T-cell (primary cell): Measurements from ENCODE around the gene DLEU7. TPM values are rescaled to one million over a fixed set of nuclear protein-coding genes. Genes with fewer than 3 reads are reported as not detected.

Source experiments
- ATAC-seq, 4 experiments: fragments of 200-7000 bp in 3 of 4; fragments of 150-1000 bp in 1 of 4; cut with Tn5 transposase; replicated peaks in 1 of 4; 1 replicate in 3 of 4; 2 replicates in 1 of 4; pipeline ENCODE4 v1.10.0; 2021; ENCODE audit warnings: moderate library complexity in 3 of 4, mild to moderate bottlenecking in 2 of 4, moderate number of reproducible peaks in 1 of 4
- CTCF ChIA-PET, 2 donors: fragments of 300-600 bp; sonication (Branson Sonifier 250); formaldehyde crosslinking; loops; one replicate each; lab custom pipeline; 2022; ENCODE audit warnings: antibody characterized with exemption in 2 of 2; lab: Charles Lee
- POLR2A ChIA-PET, 2 donors: fragments of 300-600 bp; sonication (Branson Sonifier 250); formaldehyde crosslinking; loops; one replicate each; lab custom pipeline; 2022; ENCODE audit warnings: antibody characterized with exemption in 2 of 2; lab: Charles Lee
- DNase-seq, 35 experiments: peaks; one replicate each; pipeline versions ENCODE4 v3.0.0 to v3.0.0-alpha.2; 2013 to 2023
- H3K27ac ChIP-seq: one replicate; pipeline ENCODE4 v1.5.1; 2013; ENCODE audit warnings: low read length
- H3K27me3 ChIP-seq, 2 experiments: replicated peaks in 1 of 2; 1 replicate in 1 of 2; 2 replicates in 1 of 2; pipeline versions ENCODE4 v1.6.1 to v1.7.0; 2013; ENCODE audit warnings: low read length in 1 of 2, mixed read lengths in 1 of 2; ENCODE audit not compliant: control insufficient read depth in 2 of 2, insufficient read depth in 2 of 2; ENCODE audit errors: extremely low read depth in 1 of 2
- H3K36me3 ChIP-seq, 2 donors: 1 replicate in 1 of 2; 2 replicates in 1 of 2; pipeline versions ENCODE4 v1.6.1 to v1.7.0; 2013; ENCODE audit warnings: low read length in 1 of 2; ENCODE audit not compliant: control insufficient read depth in 2 of 2, insufficient read depth in 1 of 2; ENCODE audit errors: extremely low read depth in 1 of 2
- H3K4me1 ChIP-seq, 2 experiments: 1 replicate in 1 of 2; 2 replicates in 1 of 2; pipeline versions ENCODE4 v1.6.1 to v1.7.0; 2013; ENCODE audit warnings: low read length in 2 of 2, mixed read lengths in 1 of 2; ENCODE audit not compliant: insufficient read depth in 2 of 2, control insufficient read depth in 1 of 2; ENCODE audit errors: extremely low read depth in 1 of 2
- H3K4me3 ChIP-seq, 2 donors: 1 replicate in 1 of 2; 2 replicates in 1 of 2; pipeline versions ENCODE4 v1.5.1 to v1.7.0; 2013; ENCODE audit warnings: mild to moderate bottlenecking in 2 of 2, low read length in 1 of 2, moderate library complexity in 1 of 2; ENCODE audit not compliant: control insufficient read depth in 1 of 2; ENCODE audit errors: extremely low read depth in 1 of 2
- H3K9me3 ChIP-seq: 2 replicates; pipeline ENCODE4 v1.7.0; 2013
- H3K27ac Mint-ChIP-seq, 2 donors: one replicate each; pipeline ENCODE4 v1.8.0; 2020 to 2021; ENCODE audit warnings: mild to moderate bottlenecking in 2 of 2, mixed read lengths in 2 of 2
- H3K27me3 Mint-ChIP-seq, 2 donors: one replicate each; pipeline ENCODE4 v1.8.0; 2021 to 2022; ENCODE audit warnings: mixed read lengths in 2 of 2
- H3K36me3 Mint-ChIP-seq: one replicate; pipeline ENCODE4 v1.8.0; 2021; ENCODE audit warnings: mixed read lengths
- H3K4me1 Mint-ChIP-seq, 3 donors: one replicate each; pipeline ENCODE4 v1.8.0; 2020 to 2022; ENCODE audit warnings: mixed read lengths in 3 of 3, mild to moderate bottlenecking in 1 of 3
- H3K4me3 Mint-ChIP-seq, 3 donors: one replicate each; pipeline ENCODE4 v1.8.0; 2020 to 2022; ENCODE audit warnings: mild to moderate bottlenecking in 3 of 3, mixed read lengths in 3 of 3, moderate library complexity in 3 of 3
- H3K9me3 Mint-ChIP-seq, 3 donors: one replicate each; pipeline ENCODE4 v1.8.0; 2020 to 2022; ENCODE audit warnings: mixed read lengths in 3 of 3
- WGBS: methylation state at CpG from one replicate; pipeline ENCODE4 v1.1.5; 2013; ENCODE audit warnings: missing lambda C conversion rate; ENCODE audit not compliant: insufficient coverage; 5-methylcytosine and 5-hydroxymethylcytosine counted together
- total RNA-seq, 35 experiments: library from RNA in 6 of 35; stranded (reverse) in 6 of 35; fragments of 120-200 nt in 1 of 35; gene quantifications; one replicate each; pipeline versions ENCODE4 v1.2.1 to v1.2.4 and lab custom pipeline; 2013 to 2026

Gene DLEU7
- total RNA-seq, 5 donors from 2014 or later (not counting 1 experiment from before 2014, with no cell fraction given), result not detected

DNA sequence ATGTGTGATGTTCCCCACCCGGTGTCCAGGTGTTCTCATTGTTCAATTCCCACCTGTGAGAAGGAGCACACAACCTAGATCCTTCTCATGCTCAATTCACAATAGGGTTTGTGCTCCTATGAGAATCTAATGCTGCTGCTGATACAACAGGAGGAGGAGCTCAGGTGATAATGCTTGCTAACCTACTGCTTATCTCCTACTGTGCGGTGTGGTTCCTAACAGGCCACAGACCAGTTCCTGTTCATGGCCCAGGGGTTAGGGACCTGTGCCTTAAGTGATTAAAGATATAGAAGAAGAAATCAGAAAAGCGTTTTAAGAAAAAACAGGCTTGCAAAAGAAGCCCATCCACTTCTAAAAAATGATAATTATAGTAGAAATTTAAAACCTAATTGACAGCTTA, 17.5 kb downstream of the DLEU7 start:
- POLR2A ChIA-PET, result interaction anchor here (0.6 kb wide), 2 partner anchors 26 to 103 kb away, joined by 3 to 4 read pairs; no protein-coding TSS in a partner anchor
- Histone ChIP-seq H3K27ac (no peak overlapping the region), H3K4me1 (no peaks in the 10 kb centered on the region), H3K4me3 (no peak overlapping the region), H3K27me3 (no peaks in the 10 kb centered on the region), H3K9me3 (no peaks in the 10 kb centered on the region), H3K36me3 (no peaks in the 10 kb centered on the region)
- DNase-seq, result no peak
- no peaks in the 10 kb centered on the region for H3K9me3 Mint-ChIP-seq
- H3K27me3 Mint-ChIP-seq, result no peaks in the 10 kb centered on the region
- CTCF ChIA-PET, result interaction anchor here in 1 of 2 donors (0.6 kb wide), 1 partner anchor 101 kb away, joined by 3 read pairs; no protein-coding TSS in a partner anchor
- no peak overlapping the region for H3K27ac Mint-ChIP-seq
- H3K4me1 Mint-ChIP-seq, result no peaks in the 10 kb centered on the region
- no peaks in the 10 kb centered on the region for H3K36me3 Mint-ChIP-seq
- no CpG with 5 or more reads among the region's 3 CpGs for WGBS
- no peak for ATAC-seq
- no peak overlapping the region for H3K4me3 Mint-ChIP-seq

- Mint-ChIP-seq H3K9me3 (no peaks in the 10 kb centered on the region), H3K27me3 (no peaks in the 10 kb centered on the region), H3K4me1 (peaks cover 3 to 9% (median 6%) of the 10 kb centered on the region in 3 donors), H3K36me3 (no peaks in the 10 kb centered on the region), H3K4me3 (no peak overlapping the region), H3K27ac (no peak overlapping the region)
- no peak for DNase-seq
- Histone ChIP-seq H3K27me3 (no peaks in the 10 kb centered on the region), H3K27ac (no peak overlapping the region), H3K9me3 (no peaks in the 10 kb centered on the region), H3K36me3 (no peaks in the 10 kb centered on the region), H3K4me3 (no peak overlapping the region), H3K4me1 (no peaks in the 10 kb centered on the region)
- POLR2A ChIA-PET, result no interaction called here
- WGBS, result 70% methylated on average over 3 of the region's 4 CpGs
- CTCF ChIA-PET, result interaction anchor here (0.6 to 1.1 kb wide), 3 partner anchors 11 to 836 kb away, joined by 3 to 6 read pairs (median 3); no protein-coding TSS in a partner anchor
- ATAC-seq, result no peak
These were observed 31.2 kb downstream of the DLEU7 start for GRCh38 chr13:50812242-50812641.

DNA sequence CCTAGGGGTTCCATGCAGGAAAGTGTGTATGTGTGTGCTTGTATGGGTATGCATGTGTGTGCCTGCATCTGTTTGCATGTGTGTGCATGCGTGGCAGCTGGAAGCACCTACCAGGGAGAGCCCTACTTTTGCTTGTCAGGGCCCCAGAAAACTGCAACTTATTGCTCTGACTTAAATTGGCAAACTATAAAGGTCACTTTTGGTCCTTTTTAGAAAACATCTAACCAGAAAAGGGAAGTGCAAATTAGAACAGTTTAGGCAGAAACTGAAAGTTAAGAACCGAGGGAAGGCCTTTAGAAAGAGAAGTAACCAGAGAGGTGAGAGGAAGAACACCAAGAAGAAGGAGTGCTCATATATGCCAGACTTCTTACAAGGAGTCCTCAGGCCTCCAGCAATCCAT, 32.5 kb downstream of the DLEU7 start:
- Histone ChIP-seq H3K9me3 (no peaks in the 10 kb centered on the region), H3K27ac (no peak overlapping the region), H3K4me1 (no peaks in the 10 kb centered on the region), H3K4me3 (no peak overlapping the region), H3K36me3 (no peaks in the 10 kb centered on the region), H3K27me3 (no peaks in the 10 kb centered on the region)
- Mint-ChIP-seq H3K4me3 (no peak overlapping the region), H3K27me3 (no peaks in the 10 kb centered on the region), H3K4me1 (peaks cover 3 to 9% (median 6%) of the 10 kb centered on the region in 3 donors), H3K36me3 (peaks cover under 1% of the 10 kb centered on the region), H3K27ac (no peak overlapping the region), H3K9me3 (peaks cover 0 to 1% (median under 1%) of the 10 kb centered on the region in 3 donors)
- DNase-seq (no peak), ATAC-seq (no peak)
- POLR2A ChIA-PET, result interaction anchor here in 1 of 2 donors (0.6 kb wide), 1 partner anchor 739 kb away, joined by 3 read pairs; no protein-coding TSS in a partner anchor
- CTCF ChIA-PET, result interaction anchor here in 1 of 2 donors (0.6 kb wide), 1 partner anchor 107 kb away, joined by 5 read pairs; no protein-coding TSS in a partner anchor
- no CpG with 5 or more reads among the region's 2 CpGs for WGBS

DNA sequence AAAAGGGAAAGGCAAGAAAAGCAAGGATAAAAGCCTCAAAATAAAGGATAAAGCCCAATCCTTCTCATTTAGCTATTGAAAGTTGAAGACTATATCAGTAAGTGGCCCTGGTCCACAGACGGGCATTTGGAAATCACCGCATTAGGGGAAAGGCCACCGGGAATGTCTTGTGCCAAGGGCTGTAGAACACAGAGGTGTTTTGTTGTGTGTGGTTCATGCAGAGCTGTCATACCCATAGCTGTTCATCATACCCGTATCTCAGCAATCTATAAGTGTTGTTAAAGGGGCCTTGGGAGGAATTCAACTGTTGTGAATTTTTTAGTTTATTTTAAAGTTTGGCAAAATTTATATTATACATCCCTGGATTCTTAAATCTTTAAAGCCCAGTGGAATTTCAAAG, 33.0 kb downstream of the DLEU7 start:
- POLR2A ChIA-PET, result interaction anchor here (0.6 kb wide), 4 partner anchors 27 to 739 kb away, joined by 3 to 6 read pairs (median 4); no protein-coding TSS in a partner anchor
- ATAC-seq, result no peak

DNA sequence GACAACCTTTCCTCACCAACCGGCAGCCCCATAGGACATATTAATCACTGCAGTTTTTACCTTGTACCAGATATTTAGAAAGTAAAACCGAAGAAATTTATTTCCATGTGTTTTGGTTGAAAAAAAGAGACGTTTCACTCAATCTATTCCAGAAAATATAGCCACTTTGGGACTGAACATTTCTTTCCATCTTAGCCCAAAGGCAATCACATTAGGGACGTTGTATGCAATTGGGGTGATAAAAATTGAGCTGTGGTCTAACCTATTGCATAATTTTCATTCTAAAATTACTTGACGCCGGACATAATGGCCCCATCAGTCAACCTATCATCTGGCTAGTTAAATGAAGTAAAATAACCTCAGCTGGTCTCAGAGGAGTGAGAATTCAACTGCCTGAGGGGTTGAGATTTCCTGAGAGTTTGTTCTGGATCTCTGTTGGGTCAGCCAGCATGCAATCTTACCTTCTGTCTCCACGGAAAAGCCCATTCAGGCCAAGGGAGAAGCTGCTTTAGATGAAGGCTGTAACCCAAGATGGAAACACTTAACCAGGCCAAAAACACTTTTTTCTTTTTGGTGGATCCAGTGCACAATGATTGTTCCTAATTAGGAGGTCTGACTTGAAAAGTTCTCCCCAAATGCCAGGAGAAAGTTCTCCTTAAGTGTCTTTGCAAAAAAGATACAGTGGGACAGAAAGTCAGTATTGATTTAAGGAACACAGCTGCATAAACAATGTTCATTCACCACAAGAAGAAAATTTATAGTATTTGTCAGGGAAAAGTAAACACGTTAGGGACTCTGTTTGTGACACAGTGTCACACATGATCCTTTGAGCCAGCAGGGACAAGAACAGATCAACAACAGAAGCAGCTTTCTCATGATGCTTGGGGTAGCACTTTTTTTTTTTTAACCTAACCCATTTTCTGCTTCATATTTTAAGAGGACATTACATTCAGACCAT, 34.1 kb downstream of the DLEU7 start:
- H3K36me3 ChIP-seq, result no peaks in the 10 kb centered on the region
- no peak overlapping the region for H3K4me3 Mint-ChIP-seq
- ATAC-seq (no peak), DNase-seq (no peak)
- H3K4me3 ChIP-seq, result no peak overlapping the region
- peaks cover 3 to 9% (median 6%) of the 10 kb centered on the region in 3 donors for H3K4me1 Mint-ChIP-seq
- H3K27me3 Mint-ChIP-seq, result no peaks in the 10 kb centered on the region
- H3K27ac Mint-ChIP-seq, result no peak overlapping the region
- H3K36me3 Mint-ChIP-seq, result peaks cover 6% of the 10 kb centered on the region
- H3K9me3 Mint-ChIP-seq, result peaks cover 5 to 8% (median 7%) of the 10 kb centered on the region in 3 donors
- ChIA-PET CTCF (interaction anchor here (0.6 to 0.8 kb wide), 4 partner anchors 102 to 650 kb away, joined by 3 to 5 read pairs (median 4); no protein-coding TSS in a partner anchor), POLR2A (no interaction called here)
- H3K27me3 ChIP-seq, result no peaks in the 10 kb centered on the region
- H3K9me3 ChIP-seq, result peaks cover 2% of the 10 kb centered on the region
- H3K27ac ChIP-seq, result no peak overlapping the region
- WGBS, result 100% methylated on average over 1 of the region's 8 CpGs
- H3K4me1 ChIP-seq, result no peaks in the 10 kb centered on the region

More for the DNA sequence above, 33.0 kb downstream of the DLEU7 start:
- no peaks in the 10 kb centered on the region for H3K27me3 Mint-ChIP-seq
- Histone ChIP-seq H3K4me3 (no peak overlapping the region), H3K4me1 (no peaks in the 10 kb centered on the region), H3K9me3 (no peaks in the 10 kb centered on the region), H3K27me3 (no peaks in the 10 kb centered on the region), H3K27ac (no peak overlapping the region), H3K36me3 (no peaks in the 10 kb centered on the region)
- H3K36me3 Mint-ChIP-seq, result peaks cover 5% of the 10 kb centered on the region
- peaks cover 5 to 7% (median 6%) of the 10 kb centered on the region in 3 donors for H3K9me3 Mint-ChIP-seq
- WGBS, result no CpG with 5 or more reads among the region's 4 CpGs
- peaks cover 3 to 9% (median 6%) of the 10 kb centered on the region in 3 donors for H3K4me1 Mint-ChIP-seq
- no peak for DNase-seq
- H3K27ac Mint-ChIP-seq, result no peak overlapping the region
- no peak overlapping the region for H3K4me3 Mint-ChIP-seq
- CTCF ChIA-PET, result interaction anchor here (0.5 to 0.7 kb wide), 8 partner anchors 10 to 644 kb away, joined by 3 to 5 read pairs (median 3); no protein-coding TSS in a partner anchor

- POLR2A ChIA-PET, result interaction anchor here in 1 of 2 donors (0.6 kb wide), 1 partner anchor 63 kb away, joined by 3 read pairs; no protein-coding TSS in a partner anchor
- Histone ChIP-seq H3K4me3 (no peak overlapping the region), H3K27ac (no peak overlapping the region), H3K4me1 (peaks cover 6 to 8% of the 10 kb centered on the region in 2 experiments), H3K9me3 (peaks cover 2% of the 10 kb centered on the region), H3K36me3 (no peaks in the 10 kb centered on the region), H3K27me3 (no peaks in the 10 kb centered on the region)
- no peak for DNase-seq
- Mint-ChIP-seq H3K36me3 (peaks cover 6% of the 10 kb centered on the region), H3K4me1 (peaks cover 6 to 10% (median 10%) of the 10 kb centered on the region in 3 donors), H3K9me3 (peaks cover 5 to 8% (median 7%) of the 10 kb centered on the region in 3 donors), H3K27ac (no peak overlapping the region), H3K4me3 (no peak overlapping the region), H3K27me3 (no peaks in the 10 kb centered on the region)
- CTCF ChIA-PET, result interaction anchor here in 1 of 2 donors (0.7 to 1.1 kb wide), 4 partner anchors 31 to 161 kb away, joined by 3 read pairs; no protein-coding TSS in a partner anchor
- no peak for ATAC-seq
These were observed 37.7 kb downstream of the DLEU7 start for GRCh38 chr13:50805805-50806204.
